Keratinocyte (primary cell): ENCODE measurements around the gene F2. TPM values are rescaled to one million over a fixed set of nuclear protein-coding genes. Genes with fewer than 3 reads are reported as not detected.

Source experiments
- DNase-seq: peaks from one replicate; pipeline ENCODE4 v3.0.0-alpha.2; 2011; ENCODE audit warnings: low read depth, missing footprints, low spot score
- FAIRE-seq: peaks from 2 replicates; lab custom pipeline; 2011; peaks lifted over from hg19 to GRCh38; lab: Jason Lieb, UNC
- H2AFZ ChIP-seq: 2 replicates; pipeline ENCODE4 v1.6.0; 2012; ENCODE audit warnings: low read length, control low read depth, inconsistent platforms; ENCODE audit not compliant: control insufficient read depth
- H3K27ac ChIP-seq: 2 replicates; pipeline ENCODE4 v1.5.1; 2011; ENCODE audit warnings: low read length; ENCODE audit not compliant: control insufficient read depth, insufficient read depth
- H3K27me3 ChIP-seq: 3 replicates; pipeline ENCODE4 v1.6.0; 2011; ENCODE audit warnings: low read length; ENCODE audit not compliant: control insufficient read depth, insufficient read depth; ENCODE audit errors: extremely low read depth
- H3K36me3 ChIP-seq, 2 experiments: 2 replicates in 1 of 2; 3 replicates in 1 of 2; pipeline ENCODE4 v1.5.1; 2011; ENCODE audit warnings: low read length in 2 of 2, mild to moderate bottlenecking in 1 of 2; ENCODE audit not compliant: control insufficient read depth in 2 of 2, insufficient read depth in 2 of 2; ENCODE audit errors: extremely low read depth in 1 of 2
- H3K4me1 ChIP-seq: 3 replicates; pipeline ENCODE4 v1.5.1; 2011; ENCODE audit warnings: low read length; ENCODE audit not compliant: control insufficient read depth, insufficient read depth; ENCODE audit errors: extremely low read depth
- H3K4me2 ChIP-seq: 3 replicates; pipeline ENCODE4 v1.6.0; 2011; ENCODE audit warnings: low read depth, low read length; ENCODE audit not compliant: control insufficient read depth, insufficient read depth; ENCODE audit errors: extremely low read depth
- H3K4me3 ChIP-seq, 3 experiments: fragments of 200-600 bp in 1 of 3; sonication (generic) in 1 of 3; 2 replicates in 2 of 3; 3 replicates in 1 of 3; pipeline ENCODE4 v1.5.1; 2011 to 2016; ENCODE audit warnings: low read length in 3 of 3, mild to moderate bottlenecking in 3 of 3, control low read depth in 2 of 3, inconsistent platforms in 1 of 3, low read depth in 1 of 3, mixed read lengths in 1 of 3, mixed run types in 1 of 3, moderate library complexity in 1 of 3; ENCODE audit not compliant: control insufficient read depth in 2 of 3, insufficient read depth in 2 of 3; ENCODE audit errors: extremely low read depth in 1 of 3
- H3K79me2 ChIP-seq: 2 replicates; pipeline ENCODE4 v1.6.0; 2012; ENCODE audit warnings: low read length; ENCODE audit not compliant: control insufficient read depth, insufficient read depth
- H3K9ac ChIP-seq: 3 replicates; pipeline ENCODE4 v1.6.0; 2011; ENCODE audit warnings: low read length; ENCODE audit not compliant: control insufficient read depth, insufficient read depth; ENCODE audit errors: extremely low read depth
- H3K9me1 ChIP-seq: 3 replicates; pipeline ENCODE4 v1.6.0; 2011; ENCODE audit warnings: low read length; ENCODE audit not compliant: control insufficient read depth, insufficient read depth; ENCODE audit errors: extremely low read depth
- H3K9me3 ChIP-seq: 2 replicates; pipeline ENCODE4 v1.5.1; 2012; ENCODE audit warnings: low read depth, low read length; ENCODE audit not compliant: control insufficient read depth
- H4K20me1 ChIP-seq: 3 replicates; pipeline ENCODE4 v1.6.0; 2011; ENCODE audit warnings: low read length; ENCODE audit not compliant: control insufficient read depth, insufficient read depth; ENCODE audit errors: extremely low read depth
- CTCF ChIP-seq, 3 experiments: IDR thresholded peaks in 1 of 3; conservative IDR thresholded peaks in 1 of 3; optimal IDR thresholded peaks in 1 of 3; 2 replicates in 2 of 3; 3 replicates in 1 of 3; pipeline versions ENCODE3 to v1.5.1; 2011; ENCODE audit warnings: low read length in 3 of 3, mild to moderate bottlenecking in 3 of 3, moderate library complexity in 2 of 3, control low read depth in 1 of 3, inconsistent platforms in 1 of 3; ENCODE audit not compliant: insufficient read depth in 2 of 3; ENCODE audit errors: extremely low read depth in 1 of 3
- EZH2 ChIP-seq: IDR thresholded peaks from one replicate; pipeline ENCODE4 v1.6.1; 2012; ENCODE audit warnings: inconsistent platforms, mild to moderate bottlenecking, low read length, moderate library complexity
- dilution Hi-C: fragments of 300-500 bp; cut with MboI; formaldehyde crosslinking; loops from one replicate; pipeline ENCODE4 v1.7.0; 2020; ENCODE audit warnings: low sequenced_read_pairs; ENCODE audit not compliant: extremely low pct_ligation_motif_present
- polyA plus RNA-seq, 5 experiments: library from polyadenylated mRNA; depleted of rRNA in 3 of 5; stranded (reverse) in 3 of 5; stranded (forward) in 1 of 5; unstranded in 1 of 5; fragments of >200 nt; gene quantifications; 1 replicate in 1 of 5; 2 replicates in 3 of 5; 3 replicates in 1 of 5; pipeline versions ENCODE4 v1.2.1 to v1.2.3, GENCODE V29; 2011 to 2012; ENCODE audit warnings: missing spikeins in 2 of 5, low read depth in 1 of 5, low replicate concordance in 1 of 5

The F2 gene
- polyA plus RNA-seq, 1 donor (not counting 4 experiments of a cell fraction or from before 2014, with no cell fraction given): not detected

GRCh38 chr11:46725338-46726205 lies 6.6 kb downstream of the F2 start:
- no peaks in the 10 kb centered on the region for H3K9me3 ChIP-seq
- H2AFZ ChIP-seq: no peak overlapping the region
- dilution Hi-C loops: no loop called here
- TF ChIP-seq CTCF (optimal IDR thresholded peaks at IDR 0.05 in 1 of 3, IDR thresholded peaks at IDR 0.05 in 1 of 3, conservative IDR thresholded peaks at IDR 0.05 in 1 of 3; ENCODE audit: extremely low read depth in 1 of 3, insufficient read depth in 2 of 3, low read length in 3 of 3) (no peak), EZH2 (no peak)
- H3K36me3 ChIP-seq: no peaks in the 10 kb centered on the region
- H4K20me1 ChIP-seq: no peaks in the 10 kb centered on the region
- no peak overlapping the region for H3K9ac ChIP-seq
- no peak for DNase-seq
- H3K4me2 ChIP-seq: no peak overlapping the region
- H3K4me1 ChIP-seq: no peaks in the 10 kb centered on the region
- H3K27me3 ChIP-seq: no peaks in the 10 kb centered on the region
- FAIRE-seq: no peak
- H3K4me3 ChIP-seq: no peak overlapping the region
- no peaks in the 10 kb centered on the region for H3K79me2 ChIP-seq
- H3K27ac ChIP-seq: no peak overlapping the region
- no peaks in the 10 kb centered on the region for H3K9me1 ChIP-seq

- Histone ChIP-seq H3K9me1 (no peaks in the 10 kb centered on the region), H3K9ac (no peak overlapping the region), H3K79me2 (no peaks in the 10 kb centered on the region), H3K4me1 (no peaks in the 10 kb centered on the region), H3K27me3 (no peaks in the 10 kb centered on the region), H3K27ac (no peak overlapping the region), H4K20me1 (no peaks in the 10 kb centered on the region), H3K4me3 (no peak overlapping the region), H3K36me3 (no peaks in the 10 kb centered on the region), H3K9me3 (no peaks in the 10 kb centered on the region), H2AFZ (no peak overlapping the region), H3K4me2 (no peak overlapping the region)
- no peak for FAIRE-seq
- no peak for TF ChIP-seq CTCF (optimal IDR thresholded peaks at IDR 0.05 in 1 of 3, IDR thresholded peaks at IDR 0.05 in 1 of 3, conservative IDR thresholded peaks at IDR 0.05 in 1 of 3; ENCODE audit: extremely low read depth in 1 of 3, insufficient read depth in 2 of 3, low read length in 3 of 3)
- dilution Hi-C loops: no loop called here
- no peak for DNase-seq
Observed at GRCh38 chr11:46726206-46726862, 7.3 kb downstream of the F2 start.
